ENCODE data around the gene TCIRG1. TPM values are rescaled to one million over a fixed set of nuclear protein-coding genes. Genes with fewer than 3 reads are reported as not detected.

Gene TCIRG1
- total and polyA plus RNA-seq, 2 of the 13 experiments (the other 11 are each of a cell fraction or from before 2014, with no cell fraction given), result 48.0 to 69.6 TPM

DNA sequence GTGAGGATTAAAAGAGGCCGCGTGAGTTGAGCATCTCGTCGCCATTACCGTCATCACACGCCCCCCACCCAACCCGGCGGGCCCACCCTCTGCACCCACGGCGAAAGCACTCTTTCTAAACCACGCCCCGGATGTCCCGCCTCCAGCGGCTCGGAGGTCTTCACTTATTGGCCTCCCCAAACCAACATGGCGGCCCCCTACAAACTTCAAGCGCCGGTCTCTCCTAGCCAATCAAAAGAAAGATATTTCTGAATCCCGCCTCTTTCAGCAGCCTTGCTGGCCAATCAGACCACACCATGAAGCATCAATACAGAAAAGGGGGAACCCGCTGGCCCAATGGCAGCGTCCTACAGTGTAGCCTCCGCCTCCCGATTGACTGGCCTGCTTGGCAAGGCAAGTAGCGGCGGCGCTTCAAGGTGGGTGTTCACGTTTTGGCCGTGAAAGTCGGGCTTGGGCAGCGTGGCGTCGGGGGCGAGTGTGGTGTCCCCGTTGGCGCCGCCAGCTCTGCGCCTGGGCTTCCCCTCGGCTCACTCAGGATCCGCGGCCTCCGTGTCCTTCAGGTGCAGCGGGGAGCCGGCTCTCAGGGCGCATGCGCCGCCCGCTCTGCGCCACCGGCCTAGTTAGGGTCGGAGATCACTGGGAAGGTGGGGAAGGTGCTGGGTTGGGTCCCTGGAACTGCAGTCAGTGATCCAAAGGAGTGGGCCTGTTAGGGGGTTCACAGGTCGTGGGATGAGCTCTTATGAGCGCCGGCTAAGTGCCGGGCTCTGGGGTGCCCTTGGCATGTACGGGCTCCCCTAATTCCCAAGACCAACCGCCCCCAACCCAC is 8.3 kb upstream of the TCIRG1 start, which contains the start of gene NDUFS8 (continued):
- TF ChIP-seq, protein P1, sequence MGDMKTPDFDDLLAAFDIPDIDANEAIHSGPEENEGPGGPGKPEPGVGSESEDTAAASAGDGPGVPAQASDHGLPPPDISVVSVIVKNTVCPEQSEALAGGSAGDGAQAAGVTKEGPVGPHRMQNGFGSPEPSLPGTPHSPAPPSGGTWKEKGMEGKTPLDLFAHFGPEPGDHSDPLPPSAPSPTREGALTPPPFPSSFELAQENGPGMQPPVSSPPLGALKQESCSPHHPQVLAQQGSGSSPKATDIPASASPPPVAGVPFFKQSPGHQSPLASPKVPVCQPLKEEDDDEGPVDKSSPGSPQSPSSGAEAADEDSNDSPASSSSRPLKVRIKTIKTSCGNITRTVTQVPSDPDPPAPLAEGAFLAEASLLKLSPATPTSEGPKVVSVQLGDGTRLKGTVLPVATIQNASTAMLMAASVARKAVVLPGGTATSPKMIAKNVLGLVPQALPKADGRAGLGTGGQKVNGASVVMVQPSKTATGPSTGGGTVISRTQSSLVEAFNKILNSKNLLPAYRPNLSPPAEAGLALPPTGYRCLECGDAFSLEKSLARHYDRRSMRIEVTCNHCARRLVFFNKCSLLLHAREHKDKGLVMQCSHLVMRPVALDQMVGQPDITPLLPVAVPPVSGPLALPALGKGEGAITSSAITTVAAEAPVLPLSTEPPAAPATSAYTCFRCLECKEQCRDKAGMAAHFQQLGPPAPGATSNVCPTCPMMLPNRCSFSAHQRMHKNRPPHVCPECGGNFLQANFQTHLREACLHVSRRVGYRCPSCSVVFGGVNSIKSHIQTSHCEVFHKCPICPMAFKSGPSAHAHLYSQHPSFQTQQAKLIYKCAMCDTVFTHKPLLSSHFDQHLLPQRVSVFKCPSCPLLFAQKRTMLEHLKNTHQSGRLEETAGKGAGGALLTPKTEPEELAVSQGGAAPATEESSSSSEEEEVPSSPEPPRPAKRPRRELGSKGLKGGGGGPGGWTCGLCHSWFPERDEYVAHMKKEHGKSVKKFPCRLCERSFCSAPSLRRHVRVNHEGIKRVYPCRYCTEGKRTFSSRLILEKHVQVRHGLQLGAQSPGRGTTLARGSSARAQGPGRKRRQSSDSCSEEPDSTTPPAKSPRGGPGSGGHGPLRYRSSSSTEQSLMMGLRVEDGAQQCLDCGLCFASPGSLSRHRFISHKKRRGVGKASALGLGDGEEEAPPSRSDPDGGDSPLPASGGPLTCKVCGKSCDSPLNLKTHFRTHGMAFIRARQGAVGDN (CRISPR knock-in tag; IDR thresholded peaks at IDR 0.05), result peak; percentile 90
- TF ChIP-seq ETS1 (CRISPR knock-in tag; IDR thresholded peaks at IDR 0.05) (no peak), ZNF777 (CRISPR knock-in tag; IDR thresholded peaks at IDR 0.05) (no peak), ZNF839 (CRISPR knock-in tag; IDR thresholded peaks at IDR 0.05; ENCODE audit: borderline replicate concordance) (no peak), SP1 (IDR thresholded peaks at IDR 0.05) (no peak), SP1 (CRISPR knock-in tag; IDR thresholded peaks at IDR 0.05) (no peak), NCOA5 (CRISPR knock-in tag; IDR thresholded peaks at IDR 0.05) (no peak), TIGD3 (CRISPR knock-in tag; IDR thresholded peaks at IDR 0.05; ENCODE audit: borderline replicate concordance) (no peak), ZNF724P (CRISPR knock-in tag; IDR thresholded peaks at IDR 0.05; ENCODE audit: borderline replicate concordance) (peak; percentile 49; the same call in 1 of the 2 replicates), ZNF747 (CRISPR knock-in tag; IDR thresholded peaks at IDR 0.05; ENCODE audit: borderline replicate concordance) (0 out of 2 replicates have a peak, but pooled peaks have one; percentile 28), NR2F2 (IDR thresholded peaks at IDR 0.05; ENCODE audit: borderline replicate concordance, low read depth) (no peak), KLF16 (CRISPR knock-in tag; IDR thresholded peaks at IDR 0.05) (peak in 1 of 2 experiments; percentile 72; a peak in 2 of 4 replicates)
- TF ChIP-seq, protein P2, sequence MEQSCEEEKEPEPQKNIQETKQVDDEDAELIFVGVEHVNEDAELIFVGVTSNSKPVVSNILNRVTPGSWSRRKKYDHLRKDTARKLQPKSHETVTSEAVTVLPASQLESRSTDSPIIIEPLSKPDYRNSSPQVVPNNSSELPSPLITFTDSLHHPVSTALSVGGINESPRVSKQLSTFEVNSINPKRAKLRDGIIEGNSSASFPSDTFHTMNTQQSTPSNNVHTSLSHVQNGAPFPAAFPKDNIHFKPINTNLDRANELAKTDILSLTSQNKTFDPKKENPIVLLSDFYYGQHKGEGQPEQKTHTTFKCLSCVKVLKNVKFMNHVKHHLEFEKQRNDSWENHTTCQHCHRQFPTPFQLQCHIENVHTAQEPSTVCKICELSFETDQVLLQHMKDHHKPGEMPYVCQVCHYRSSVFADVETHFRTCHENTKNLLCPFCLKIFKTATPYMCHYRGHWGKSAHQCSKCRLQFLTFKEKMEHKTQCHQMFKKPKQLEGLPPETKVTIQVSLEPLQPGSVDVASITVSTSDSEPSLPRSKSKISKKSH (CRISPR knock-in tag; IDR thresholded peaks at IDR 0.05; ENCODE audit: borderline replicate concordance), result peak; percentile 61
- TF ChIP-seq, protein P3, sequence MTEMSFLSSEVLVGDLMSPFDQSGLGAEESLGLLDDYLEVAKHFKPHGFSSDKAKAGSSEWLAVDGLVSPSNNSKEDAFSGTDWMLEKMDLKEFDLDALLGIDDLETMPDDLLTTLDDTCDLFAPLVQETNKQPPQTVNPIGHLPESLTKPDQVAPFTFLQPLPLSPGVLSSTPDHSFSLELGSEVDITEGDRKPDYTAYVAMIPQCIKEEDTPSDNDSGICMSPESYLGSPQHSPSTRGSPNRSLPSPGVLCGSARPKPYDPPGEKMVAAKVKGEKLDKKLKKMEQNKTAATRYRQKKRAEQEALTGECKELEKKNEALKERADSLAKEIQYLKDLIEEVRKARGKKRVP (CRISPR knock-in tag; IDR thresholded peaks at IDR 0.05), result no peak
- TF ChIP-seq, protein P4, sequence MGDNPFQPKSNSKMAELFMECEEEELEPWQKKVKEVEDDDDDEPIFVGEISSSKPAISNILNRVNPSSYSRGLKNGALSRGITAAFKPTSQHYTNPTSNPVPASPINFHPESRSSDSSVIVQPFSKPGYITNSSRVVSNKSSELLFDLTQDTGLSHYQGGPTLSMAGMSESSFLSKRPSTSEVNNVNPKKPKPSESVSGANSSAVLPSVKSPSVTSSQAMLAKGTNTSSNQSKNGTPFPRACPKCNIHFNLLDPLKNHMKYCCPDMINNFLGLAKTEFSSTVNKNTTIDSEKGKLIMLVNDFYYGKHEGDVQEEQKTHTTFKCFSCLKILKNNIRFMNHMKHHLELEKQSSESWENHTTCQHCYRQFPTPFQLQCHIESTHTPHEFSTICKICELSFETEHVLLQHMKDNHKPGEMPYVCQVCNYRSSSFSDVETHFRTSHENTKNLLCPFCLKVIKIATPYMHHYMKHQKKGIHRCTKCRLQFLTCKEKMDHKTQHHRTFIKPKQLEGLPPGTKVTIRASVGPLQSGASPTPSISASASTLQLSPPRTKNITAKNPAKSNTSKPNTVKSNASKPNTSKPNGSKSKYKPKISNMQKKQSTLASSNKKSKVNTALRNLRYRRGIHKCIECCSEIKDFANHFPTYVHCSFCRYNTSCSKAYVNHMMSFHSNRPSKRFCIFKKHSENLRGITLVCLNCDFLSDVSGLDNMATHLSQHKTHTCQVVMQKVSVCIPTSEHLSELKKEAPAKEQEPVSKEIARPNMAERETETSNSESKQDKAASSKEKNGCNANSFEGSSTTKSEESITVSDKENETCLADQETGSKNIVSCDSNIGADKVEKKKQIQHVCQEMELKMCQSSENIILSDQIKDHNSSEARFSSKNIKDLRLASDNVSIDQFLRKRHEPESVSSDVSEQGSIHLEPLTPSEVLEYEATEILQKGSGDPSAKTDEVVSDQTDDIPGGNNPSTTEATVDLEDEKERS (CRISPR knock-in tag; IDR thresholded peaks at IDR 0.05), result no peak

Measured in HepG2 (cell line).